GM12878 (cell line): ENCODE measurements around the gene RAD51AP1. TPM values are rescaled to one million over a fixed set of nuclear protein-coding genes. Genes with fewer than 3 reads are reported as not detected.

Source experiments
- ATAC-seq: fragments of 200-7000 bp; cut with Tn5 transposase; 3 replicates; pipeline ENCODE4 v1.9.1; 2020; ENCODE audit warnings: mild to moderate bottlenecking, moderate library complexity
- BruUV-seq: library from RNA; stranded (reverse); fragments of 400-500 nt; replicated peaks from 2 replicates; lab custom pipeline; 2021; lab: Mats Ljungman, UMichigan
- CTCF ChIA-PET: fragments of 300-600 bp; sonication (Branson Sonifier 250); formaldehyde crosslinking; extraction: SDS; loops from one replicate; lab custom pipeline; 2021; ENCODE audit warnings: inconsistent platforms; lab: Yijun Ruan, JAX
- POLR2A ChIA-PET: fragments of 350-600 bp; formaldehyde crosslinking; extraction: SDS; loops from one replicate; lab custom pipeline; 2021; ENCODE audit warnings: inconsistent platforms; lab: Charles Lee
- RAD21 ChIA-PET: fragments of 300-600 bp; sonication (Branson Sonifier 250); formaldehyde crosslinking; loops from one replicate; lab custom pipeline; 2023; ENCODE audit warnings: antibody characterized with exemption; ENCODE audit not compliant: unreplicated experiment; lab: Charles Lee
- SMC1A ChIA-PET: fragments of 300-600 bp; sonication (Branson Sonifier 250); formaldehyde crosslinking; loops from one replicate; lab custom pipeline; 2023; ENCODE audit not compliant: unreplicated experiment, uncharacterized antibody; lab: Charles Lee
- DNase-seq: peaks from one replicate; pipeline ENCODE4 v3.0.0-alpha.2; 2011; ENCODE audit warnings: low read depth, low spot score
- FAIRE-seq: peaks from 3 replicates; lab custom pipeline; 2011; peaks lifted over from hg19 to GRCh38; lab: Jason Lieb, UNC
- H2AFZ ChIP-seq: 2 replicates; pipeline ENCODE4 v1.6.0; 2011; ENCODE audit warnings: low read depth, low read length, control low read depth; ENCODE audit not compliant: control insufficient read depth
- H3K27ac ChIP-seq: 2 replicates; pipeline ENCODE4 v1.5.1; 2011; ENCODE audit warnings: control low read depth; ENCODE audit not compliant: control insufficient read depth, insufficient read depth
- H3K27me3 ChIP-seq, 2 experiments: replicated peaks in 1 of 2; 2 replicates each; pipeline versions ENCODE4 v1.6.0 to v1.6.1; 2011; ENCODE audit warnings: low read length in 1 of 2; ENCODE audit not compliant: control insufficient read depth in 2 of 2, insufficient read depth in 2 of 2
- H3K36me3 ChIP-seq, 2 experiments: 2 replicates each; pipeline ENCODE4 v1.5.1; 2011; ENCODE audit warnings: low read length in 1 of 2; ENCODE audit not compliant: control insufficient read depth in 2 of 2, insufficient read depth in 2 of 2
- H3K4me1 ChIP-seq: 2 replicates; pipeline ENCODE4 v1.6.1; 2011; ENCODE audit warnings: mild to moderate bottlenecking, low read length, moderate library complexity, mixed read lengths; ENCODE audit not compliant: control insufficient read depth, insufficient read depth
- H3K4me2 ChIP-seq: 2 replicates; pipeline ENCODE4 v1.6.0; 2011; ENCODE audit warnings: control low read depth; ENCODE audit not compliant: control insufficient read depth, insufficient read depth
- H3K4me3 ChIP-seq: fragments of 200-600 bp; sonication (generic); 2 replicates; pipeline ENCODE4 v1.5.1; 2016
- H3K79me2 ChIP-seq: 2 replicates; pipeline ENCODE4 v1.6.0; 2011; ENCODE audit warnings: low read length; ENCODE audit not compliant: control insufficient read depth, insufficient read depth
- H3K9ac ChIP-seq: 2 replicates; pipeline ENCODE4 v1.8.0; 2011; ENCODE audit warnings: low read length, control low read depth, mixed read lengths; ENCODE audit not compliant: control insufficient read depth, insufficient read depth
- H3K9me3 ChIP-seq: replicated peaks from 3 replicates; pipeline ENCODE4 v1.5.1; 2011; ENCODE audit warnings: mild to moderate bottlenecking, low read length; ENCODE audit not compliant: control insufficient read depth, insufficient read depth
- H4K20me1 ChIP-seq: 2 replicates; pipeline ENCODE4 v1.6.0; 2011; ENCODE audit not compliant: control insufficient read depth, insufficient read depth
- KLF5 ChIP-seq: fragments of 450-650 bp; IDR thresholded peaks from 2 replicates; pipeline ENCODE4 v1.6.1; 2014; ENCODE audit warnings: mild to moderate bottlenecking; ENCODE audit not compliant: partially characterized antibody
- SMAD1 ChIP-seq: fragments of 450-650 bp; IDR thresholded peaks from 2 replicates; pipeline ENCODE4 v1.6.1; 2018; ENCODE audit warnings: mild to moderate bottlenecking, low read depth; ENCODE audit not compliant: partially characterized antibody
- ZNF207 ChIP-seq: fragments of 450-650 bp; IDR thresholded peaks from 2 replicates; pipeline ENCODE4 v1.6.1; 2014; ENCODE audit warnings: antibody characterized with exemption, mild to moderate bottlenecking, borderline replicate concordance
- whole genome bisulfite sequencing: methylation state at CpG from one replicate; pipeline ENCODE4 v1.1.6; 2016; ENCODE audit warnings: low lambda C conversion rate; ENCODE audit not compliant: insufficient replicate concordance, insufficient coverage; ENCODE audit errors: missing lambda C conversion rate; 5-methylcytosine and 5-hydroxymethylcytosine counted together
- in situ Hi-C: fragments of 300-500 bp; cut with MboI; formaldehyde crosslinking; loops from 9 replicates; pipeline ENCODE4 v1.14.3; 2018; ENCODE audit warnings: mixed read lengths
- intact Hi-C: fragments of 100-400 bp; cut with micrococcal nuclease; formaldehyde crosslinking; loops from one replicate; pipeline ENCODE4 v1.14.2; 2022; ENCODE audit not compliant: unreplicated experiment
- polyA plus RNA-seq, 11 experiments: library from polyadenylated mRNA; depleted of rRNA in 4 of 11; unstranded in 6 of 11; stranded (reverse) in 5 of 11; fragments of >200 nt; fragmentation: Nextera tagmentation in 4 of 11; fragmentation: Illumina TruSeq in 1 of 11; extraction: Ambion mirVana in 4 of 11; extraction: Trizol in 1 of 11; gene quantifications; 1 replicate in 1 of 11; 2 replicates in 10 of 11; pipeline versions ENCODE4 v1.2.1 to v1.2.3, GENCODE V29; 2011 to 2016; ENCODE audit warnings: inconsistent platforms in 2 of 11, missing spikeins in 2 of 11, low read depth in 1 of 11
- total RNA-seq, 4 experiments: library from RNA; depleted of rRNA in 3 of 4; stranded (reverse); fragments of >200 nt in 3 of 4; fragmentation: Illumina TruSeq in 1 of 4; extraction: Trizol in 1 of 4; gene quantifications; 2 replicates each; pipeline versions ENCODE4 v1.2.1 to v1.2.3, GENCODE V29; 2013 to 2021
- TF ChIP-seq, protein P1 (sequence below): fragments of 450-650 bp; IDR thresholded peaks from 2 replicates; pipeline ENCODE4 v1.6.1; 2016; ENCODE audit warnings: mild to moderate bottlenecking

Gene RAD51AP1
- total and polyA plus RNA-seq, 10 of the 15 experiments (the other 5 are each of a cell fraction or from before 2014, with no cell fraction given): 22.3 to 86.0 (median 50.9) TPM

GRCh38 chr12:4535871-4536270, 2.8 kb upstream of the RAD51AP1 start:
- BruUV-seq: no TSS peak
- ChIA-PET RAD21 (interaction anchor here (0.9 kb wide), 1 partner anchor 9 kb away, joined by 3 read pairs; no protein-coding TSS in a partner anchor), POLR2A (interaction anchor here (0.6 to 0.9 kb wide), 2 partner anchors 28 to 372 kb away, joined by 3 to 4 read pairs; no protein-coding TSS in a partner anchor), CTCF (interaction anchor here (0.8 to 1.0 kb wide), 4 partner anchors 10 to 653 kb away, joined by 3 to 4 read pairs (median 3); no protein-coding TSS in a partner anchor), SMC1A (interaction anchor here (0.9 to 1.3 kb wide), 4 partner anchors 9 to 344 kb away, joined by 3 to 4 read pairs (median 4); no protein-coding TSS in a partner anchor)
- in situ Hi-C loops: no loop called here
- H3K4me2 ChIP-seq: no peak overlapping the region
- H3K79me2 ChIP-seq: peaks cover 40% of the 10 kb centered on the region
- H3K36me3 ChIP-seq: peaks cover 2 to 12% of the 10 kb centered on the region in 2 experiments
- ATAC-seq: no peak
- no peak for DNase-seq
- H3K4me1 ChIP-seq: peaks cover 15% of the 10 kb centered on the region
- intact Hi-C loops: loop anchor here (5.0 kb wide), 1 partner anchor 214 kb away; the partner anchor contains the start of gene TIGAR
- H3K27me3 ChIP-seq: no peaks in the 10 kb centered on the region
- FAIRE-seq: no peak
- H2AFZ ChIP-seq: no peak overlapping the region
- no peak overlapping the region for H3K4me3 ChIP-seq
- 50% methylated on average over 2 of the region's 2 CpGs for WGBS
- H4K20me1 ChIP-seq: no peaks in the 10 kb centered on the region
- no peaks in the 10 kb centered on the region for H3K9me3 ChIP-seq
- no peak overlapping the region for H3K9ac ChIP-seq
- TF ChIP-seq KLF5: no peak
- TF ChIP-seq, protein P1, sequence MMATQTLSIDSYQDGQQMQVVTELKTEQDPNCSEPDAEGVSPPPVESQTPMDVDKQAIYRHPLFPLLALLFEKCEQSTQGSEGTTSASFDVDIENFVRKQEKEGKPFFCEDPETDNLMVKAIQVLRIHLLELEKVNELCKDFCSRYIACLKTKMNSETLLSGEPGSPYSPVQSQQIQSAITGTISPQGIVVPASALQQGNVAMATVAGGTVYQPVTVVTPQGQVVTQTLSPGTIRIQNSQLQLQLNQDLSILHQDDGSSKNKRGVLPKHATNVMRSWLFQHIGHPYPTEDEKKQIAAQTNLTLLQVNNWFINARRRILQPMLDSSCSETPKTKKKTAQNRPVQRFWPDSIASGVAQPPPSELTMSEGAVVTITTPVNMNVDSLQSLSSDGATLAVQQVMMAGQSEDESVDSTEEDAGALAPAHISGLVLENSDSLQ: peak; percentile 70
- no peak overlapping the region for H3K27ac ChIP-seq

DNA sequence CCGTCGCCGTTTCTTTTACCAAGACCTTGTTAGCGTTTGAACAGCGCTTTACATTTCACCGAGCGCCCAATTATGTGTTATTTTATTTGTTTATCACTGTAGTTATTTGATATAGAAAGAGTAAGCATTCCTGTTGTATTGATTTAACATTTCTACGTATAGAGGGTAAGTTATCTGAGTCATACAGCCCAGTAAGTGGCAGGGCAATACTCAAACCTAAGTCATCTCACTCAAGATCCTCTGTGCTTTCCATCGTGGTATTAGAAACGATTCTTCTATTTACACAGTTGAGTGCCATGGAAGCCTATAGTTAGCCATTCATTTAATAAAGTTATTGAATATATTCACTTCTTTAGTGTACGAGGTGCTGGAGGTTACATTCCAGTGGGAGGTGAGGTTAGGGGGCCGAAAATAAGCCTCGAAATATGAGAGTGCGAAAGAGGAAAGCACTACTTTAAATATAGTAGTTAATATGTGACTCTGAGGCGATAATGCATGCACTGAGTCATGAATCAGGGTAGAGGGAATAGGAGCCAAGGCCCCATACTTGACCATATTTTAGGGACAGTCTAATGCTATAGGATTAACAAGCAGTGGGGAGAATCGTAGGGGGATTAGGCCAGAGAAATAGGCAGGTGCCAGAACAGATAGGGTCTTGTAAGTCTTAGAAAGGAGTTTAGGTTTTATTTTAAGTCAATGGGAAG, 629 bp downstream of the RAD51AP1 start:
- 1% methylated on average over 16 of the region's 16 CpGs for WGBS
- ATAC-seq: peak; percentile 10; the same call in 2 of the 3 replicates
- Histone ChIP-seq H3K4me1 (peaks cover 15% of the 10 kb centered on the region), H3K36me3 (peaks cover 0 to under 1% of the 10 kb centered on the region in 2 experiments; a peak in 1 of 4 replicates), H2AFZ (peak overlapping the region; percentile 87), H3K27me3 (no peaks in the 10 kb centered on the region), H3K27ac (peak overlapping the region; percentile 99), H3K9ac (peak overlapping the region; percentile 91), H3K9me3 (no peaks in the 10 kb centered on the region), H3K79me2 (peaks cover 47% of the 10 kb centered on the region), H4K20me1 (no peaks in the 10 kb centered on the region), H3K4me3 (peak overlapping the region; percentile 72), H3K4me2 (peak overlapping the region; percentile 95)
- ChIA-PET CTCF (no interaction called here), SMC1A (interaction anchor here (1.3 kb wide), 1 partner anchor 14 kb away, joined by 8 read pairs; no protein-coding TSS in a partner anchor), RAD21 (no interaction called here), POLR2A (interaction anchor here (0.5 to 1.6 kb wide), 2 partner anchors 217 to 429 kb away, joined by 3 read pairs; no protein-coding TSS in a partner anchor)
- TF ChIP-seq SMAD1: peak; percentile 4
- TF ChIP-seq ZNF207: no peak
- BruUV-seq: TSS peak; percentile 85
- intact Hi-C loops (loop anchor here (5.0 kb wide), 1 partner anchor 217 kb away; the partner anchor contains the start of gene TIGAR), in situ Hi-C loops (no loop called here)
- FAIRE-seq: no peak
- DNase-seq: no peak
